Activated CD4-positive, alpha-beta T cell treated with anti-CD3 and anti-CD28 coated beads for 48 hours (primary cell): ENCODE results near the gene PAX5.

Experiments used
- DNase-seq: peaks from one replicate; pipeline ENCODE4 v3.0.0-alpha.2; 2020

The PAX5 gene

DNA sequence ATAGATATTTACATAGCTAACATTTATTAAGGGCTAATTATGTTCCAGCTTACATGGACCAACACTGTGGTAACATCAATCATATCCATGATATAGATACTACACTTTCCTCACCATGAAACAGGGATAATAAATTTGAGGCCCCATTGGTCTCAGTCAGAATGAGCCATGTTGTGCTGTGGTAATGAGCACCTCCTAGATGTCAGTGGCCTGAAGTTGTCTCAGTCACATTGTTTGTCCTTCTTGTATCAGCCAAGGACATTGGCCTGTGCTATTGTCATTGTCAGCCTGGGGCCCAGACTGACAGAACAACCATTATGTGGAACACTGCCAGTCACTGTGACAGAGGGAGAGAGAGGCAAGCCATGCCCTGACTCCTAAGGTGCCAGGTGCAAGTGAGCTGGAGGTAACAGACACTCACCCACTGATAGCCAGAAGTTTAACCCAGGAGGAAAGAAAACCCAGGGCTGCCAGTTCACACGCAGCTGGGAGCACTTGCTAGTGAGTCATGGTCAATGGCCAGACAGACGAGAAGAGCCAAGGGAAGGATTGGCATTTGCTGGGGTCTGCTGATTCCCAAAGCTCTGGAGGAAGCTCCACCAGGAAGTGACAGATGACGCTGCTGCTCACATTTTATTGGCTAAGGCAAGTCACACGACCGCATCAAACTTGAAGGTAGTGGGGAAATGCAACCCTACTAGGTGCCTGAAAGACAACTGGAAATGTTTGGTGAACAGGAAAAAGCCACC is 237.2 kb downstream of the PAX5 start:
- DNase-seq: no peak

DNA sequence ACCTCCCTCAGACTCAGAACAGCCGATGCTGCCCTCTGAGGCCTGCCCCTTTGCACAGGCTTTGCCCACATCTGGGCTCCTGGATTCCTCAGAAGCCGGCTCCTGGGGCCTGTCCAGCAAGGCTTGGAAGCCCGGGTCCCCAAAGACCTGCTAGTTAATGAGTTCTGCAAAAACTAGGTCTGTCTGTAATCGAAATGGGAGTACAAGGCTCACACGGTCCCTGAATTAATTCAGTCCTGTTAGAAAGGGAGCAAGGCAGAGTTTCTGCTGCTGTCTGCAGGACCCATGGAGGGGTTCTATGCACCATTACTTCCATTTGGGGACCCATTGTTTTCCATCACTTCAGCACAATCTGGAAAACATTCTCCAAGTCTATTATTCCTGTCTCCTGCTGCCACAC is 239.6 kb downstream of the PAX5 start:
- DNase-seq: no peak

DNA sequence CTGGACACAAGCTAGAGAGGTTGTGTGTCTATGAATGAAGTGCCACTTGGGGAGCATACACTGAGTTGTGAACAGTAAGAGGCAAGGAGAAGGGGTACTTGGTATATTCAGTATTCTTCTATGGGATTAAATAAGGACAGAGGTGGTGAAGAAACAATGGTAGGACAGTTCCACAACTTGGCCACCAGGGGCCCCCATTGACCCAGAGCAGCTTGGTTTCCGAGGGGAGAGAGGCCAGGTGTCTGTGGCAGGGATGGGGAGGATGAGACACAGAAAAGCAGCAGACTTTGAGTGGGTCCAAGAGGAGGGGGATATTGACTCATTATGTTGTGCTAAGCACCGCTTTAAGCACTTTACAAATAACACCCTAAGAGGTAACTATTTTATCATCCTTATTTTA is 240.8 kb downstream of the PAX5 start:
- peak; percentile 33 for DNase-seq

DNA sequence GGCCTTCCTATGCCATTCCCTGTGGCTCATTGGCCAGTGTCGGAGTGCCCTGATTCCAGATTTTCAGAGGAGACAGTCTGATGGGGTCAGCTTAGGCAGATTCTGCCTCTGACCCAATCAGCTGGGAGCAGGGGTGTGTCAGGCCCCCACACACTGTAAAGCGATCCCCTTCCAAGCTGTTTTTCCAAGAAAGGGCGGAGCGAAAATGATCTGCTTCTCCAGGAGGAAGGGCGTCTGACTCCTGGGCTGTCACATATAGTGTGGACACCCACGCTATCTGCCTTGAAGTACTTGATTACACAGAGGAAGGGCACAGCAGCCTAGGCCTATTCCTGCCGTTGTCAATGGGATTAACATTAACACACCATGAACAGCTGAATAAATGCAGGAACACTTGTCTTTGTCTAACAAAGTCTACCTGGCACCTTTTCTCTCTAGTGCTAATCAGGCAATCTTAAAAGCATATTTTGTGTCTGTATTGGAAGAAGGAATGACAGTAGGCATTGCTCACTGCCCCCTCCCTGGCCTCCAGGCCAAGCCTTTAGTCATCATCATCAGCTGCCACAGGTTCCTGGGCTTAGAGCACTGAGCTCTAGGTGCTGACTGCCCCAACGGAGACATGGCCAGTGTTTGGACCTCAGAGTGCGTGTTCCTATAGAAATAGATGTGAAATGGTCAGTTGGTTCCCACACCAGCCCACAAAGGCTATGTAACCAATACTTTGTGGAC is 242.7 kb downstream of the PAX5 start:
- DNase-seq: no peak

DNA sequence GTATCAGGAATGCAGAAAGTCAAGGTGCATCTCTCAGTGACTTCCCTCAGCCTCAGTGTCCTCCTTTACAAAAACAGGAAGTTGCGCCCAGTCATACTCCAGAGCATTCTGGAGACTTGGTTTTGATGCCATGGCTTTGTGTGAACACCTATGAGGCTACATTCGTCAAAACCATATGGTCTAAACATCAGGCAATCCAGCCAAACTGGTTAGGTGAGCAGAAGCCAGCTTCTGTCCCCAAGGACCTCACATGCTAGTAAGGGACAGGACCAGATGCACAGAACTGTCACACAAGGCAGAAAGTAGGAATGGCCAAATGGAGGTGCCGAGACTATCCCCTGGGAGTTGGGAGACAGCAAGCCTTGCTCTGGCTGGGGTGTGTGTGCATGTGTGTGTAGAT is 244.2 kb downstream of the PAX5 start:
- DNase-seq: no peak

DNA sequence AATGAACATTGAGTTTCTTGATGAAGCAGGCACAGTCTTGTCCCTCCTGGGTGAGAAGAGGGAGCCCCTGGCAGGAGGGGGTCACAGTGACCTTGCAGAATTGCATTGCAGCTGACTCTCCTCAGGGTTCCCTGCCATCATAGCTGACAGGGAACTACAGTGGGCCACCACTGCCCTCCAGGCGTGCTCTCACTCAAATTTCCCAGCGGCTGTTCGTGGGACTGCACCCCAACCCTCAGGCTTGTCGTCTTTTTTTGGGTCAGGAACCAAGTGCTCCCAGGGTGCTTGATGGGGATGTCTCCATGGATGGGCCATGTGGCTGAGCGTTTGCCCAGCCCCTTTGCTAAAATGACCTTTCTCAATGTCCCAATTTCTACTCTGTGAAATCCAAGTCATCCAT is 245.5 kb downstream of the PAX5 start:
- peak; percentile 19 for DNase-seq

DNA sequence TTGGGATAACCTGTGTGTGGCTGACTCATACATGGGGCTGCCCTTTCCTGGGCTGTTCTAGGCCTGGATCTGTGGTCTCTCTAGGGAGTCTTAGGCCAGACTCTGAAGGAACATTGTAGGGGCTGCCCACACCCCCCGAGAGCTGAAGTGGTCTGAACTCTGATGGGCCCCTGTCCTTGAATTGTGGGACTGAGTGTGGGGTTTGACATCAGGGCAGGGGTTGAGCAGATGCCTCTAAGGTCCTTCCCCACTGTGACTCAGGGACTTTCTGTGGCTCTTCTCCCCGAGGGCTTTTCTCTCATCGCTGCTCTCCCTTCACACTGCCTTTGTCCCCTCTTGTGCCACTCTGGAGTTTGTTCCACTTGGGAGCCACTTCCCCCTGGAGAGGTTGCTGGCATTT is 246.4 kb downstream of the PAX5 start:
- DNase-seq: no peak
